ENCODE measurements around the gene IFITM1. TPM values are rescaled to one million over a fixed set of nuclear protein-coding genes. Genes with fewer than 3 reads are reported as not detected.

The IFITM1 gene
- polyA plus RNA-seq, 1 donor (not counting 4 experiments of a cell fraction or from before 2014, with no cell fraction given): 333 TPM

DNA sequence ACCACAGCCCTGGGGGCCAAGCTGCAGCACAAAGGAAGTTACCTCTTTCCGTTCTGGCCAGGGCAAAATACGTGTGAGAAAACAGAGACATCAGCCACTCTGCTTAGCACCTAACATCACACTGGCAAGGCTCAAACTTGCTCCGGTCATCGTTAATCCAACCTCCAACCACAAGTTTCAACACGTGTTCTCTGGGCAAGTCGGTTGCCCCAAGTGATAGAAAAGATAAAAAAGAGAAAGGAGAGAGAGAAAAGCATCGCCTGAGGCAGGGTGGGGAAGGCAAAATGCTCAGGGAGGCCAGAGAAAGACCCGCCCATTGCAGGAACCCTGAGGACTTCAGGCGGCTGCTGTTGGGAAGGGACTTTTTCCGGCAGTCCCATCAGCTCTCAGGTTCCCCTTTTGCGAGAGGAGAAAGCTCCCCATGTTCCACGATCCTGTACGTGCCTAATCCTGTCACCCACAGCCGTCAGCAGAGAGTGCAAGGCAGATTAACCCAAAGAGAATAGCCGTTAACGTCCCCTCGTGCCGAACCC lies 36.9 kb downstream of the IFITM1 start:
- Histone ChIP-seq H3K27ac (ENCODE audit: control insufficient read depth, insufficient read depth, low read length) (peak overlapping the region; percentile 48), H2AFZ (ENCODE audit: control insufficient read depth, low read length) (peak overlapping the region; percentile 90), H3K4me3 (ENCODE audit: control insufficient read depth in 2 of 3, extremely low read depth in 1 of 3, insufficient read depth in 2 of 3, low read depth in 1 of 3, low read length in 3 of 3) (peak overlapping the region in 2 of 3 experiments; percentile 15 to 53), H4K20me1 (ENCODE audit: control insufficient read depth, extremely low read depth, insufficient read depth, low read length) (no peaks in the 10 kb centered on the region), H3K79me2 (ENCODE audit: control insufficient read depth, insufficient read depth, low read length) (no peaks in the 10 kb centered on the region), H3K9me1 (ENCODE audit: control insufficient read depth, extremely low read depth, insufficient read depth, low read length) (no peaks in the 10 kb centered on the region), H3K4me1 (ENCODE audit: control insufficient read depth, extremely low read depth, insufficient read depth, low read length) (peaks cover 25% of the 10 kb centered on the region), H3K27me3 (ENCODE audit: control insufficient read depth, extremely low read depth, insufficient read depth, low read length) (no peaks in the 10 kb centered on the region), H3K36me3 (ENCODE audit: control insufficient read depth in 2 of 2, extremely low read depth in 1 of 2, insufficient read depth in 2 of 2, low read length in 2 of 2) (no peaks in the 10 kb centered on the region), H3K9me3 (ENCODE audit: control insufficient read depth, low read depth, low read length) (no peaks in the 10 kb centered on the region), H3K4me2 (ENCODE audit: control insufficient read depth, extremely low read depth, insufficient read depth, low read depth, low read length) (peak overlapping the region; percentile 90), H3K9ac (ENCODE audit: control insufficient read depth, extremely low read depth, insufficient read depth, low read length) (peak overlapping the region; percentile 63)
- DNase-seq (ENCODE audit: low read depth, low spot score): no peak
- dilution Hi-C loops (cut with MboI; ENCODE audit: extremely low pct_ligation_motif_present, low sequenced_read_pairs): no loop called here
- peak; percentile 52 for FAIRE-seq
- TF ChIP-seq CTCF (optimal IDR thresholded peaks at IDR 0.05 in 1 of 3, IDR thresholded peaks at IDR 0.05 in 1 of 3, conservative IDR thresholded peaks at IDR 0.05 in 1 of 3; ENCODE audit: extremely low read depth in 1 of 3, insufficient read depth in 2 of 3, low read length in 3 of 3): no peak
- no peak for TF ChIP-seq EZH2 (IDR thresholded peaks at IDR 0.05; ENCODE audit: low read length)

DNA sequence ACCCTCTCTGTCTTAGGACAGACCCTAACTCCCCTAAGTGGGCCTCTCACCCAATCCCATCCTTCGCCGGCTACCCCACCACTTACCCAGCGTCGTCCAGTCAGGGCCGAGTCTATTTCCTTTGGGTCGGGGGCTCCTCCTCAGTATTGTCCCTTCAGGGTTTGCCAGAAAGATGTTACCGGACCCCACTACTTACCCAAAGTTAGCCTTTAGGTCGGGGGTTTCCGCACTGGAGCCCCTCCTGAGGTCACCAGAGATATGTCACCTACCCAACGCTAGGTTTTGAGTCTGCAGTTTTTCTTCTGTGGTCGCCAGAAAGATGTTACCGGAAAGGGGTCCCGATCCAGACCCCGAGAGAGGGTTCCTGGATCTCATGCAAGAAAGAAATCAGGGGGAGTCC lies 37.6 kb downstream of the IFITM1 start:
- DNase-seq (ENCODE audit: low read depth, low spot score): no peak
- Histone ChIP-seq H3K27me3 (ENCODE audit: control insufficient read depth, extremely low read depth, insufficient read depth, low read length) (no peaks in the 10 kb centered on the region), H3K79me2 (ENCODE audit: control insufficient read depth, insufficient read depth, low read length) (no peaks in the 10 kb centered on the region), H3K4me2 (ENCODE audit: control insufficient read depth, extremely low read depth, insufficient read depth, low read depth, low read length) (peak overlapping the region; percentile 90), H3K4me3 (ENCODE audit: control insufficient read depth in 2 of 3, extremely low read depth in 1 of 3, insufficient read depth in 2 of 3, low read depth in 1 of 3, low read length in 3 of 3) (no peak overlapping the region), H3K27ac (ENCODE audit: control insufficient read depth, insufficient read depth, low read length) (no peak overlapping the region), H3K9me1 (ENCODE audit: control insufficient read depth, extremely low read depth, insufficient read depth, low read length) (no peaks in the 10 kb centered on the region), H2AFZ (ENCODE audit: control insufficient read depth, low read length) (no peak overlapping the region), H3K4me1 (ENCODE audit: control insufficient read depth, extremely low read depth, insufficient read depth, low read length) (peaks cover 26% of the 10 kb centered on the region), H3K9ac (ENCODE audit: control insufficient read depth, extremely low read depth, insufficient read depth, low read length) (peak overlapping the region; percentile 63), H3K9me3 (ENCODE audit: control insufficient read depth, low read depth, low read length) (no peaks in the 10 kb centered on the region), H3K36me3 (ENCODE audit: control insufficient read depth in 2 of 2, extremely low read depth in 1 of 2, insufficient read depth in 2 of 2, low read length in 2 of 2) (no peaks in the 10 kb centered on the region), H4K20me1 (ENCODE audit: control insufficient read depth, extremely low read depth, insufficient read depth, low read length) (no peaks in the 10 kb centered on the region)
- TF ChIP-seq CTCF (optimal IDR thresholded peaks at IDR 0.05 in 1 of 3, IDR thresholded peaks at IDR 0.05 in 1 of 3, conservative IDR thresholded peaks at IDR 0.05 in 1 of 3; ENCODE audit: extremely low read depth in 1 of 3, insufficient read depth in 2 of 3, low read length in 3 of 3) (no peak), EZH2 (IDR thresholded peaks at IDR 0.05; ENCODE audit: low read length) (no peak)
- dilution Hi-C loops (cut with MboI; ENCODE audit: extremely low pct_ligation_motif_present, low sequenced_read_pairs): no loop called here
- no peak for FAIRE-seq

All from keratinocyte (primary cell).